NCI-H2196 treated with DMSO at 0.1 percent for 48 hours (cell line): ENCODE data around the gene SERPINB8.
"Not testable (repeated sequence)": the region's sequence is repeated elsewhere in the genome, so short reads cannot be mapped to it uniquely, and the experiment has no call there.

Experiments
- DNase-seq: peaks from one replicate; lab custom pipeline; 2025; ENCODE audit not compliant: unreplicated experiment; lab: John Stamatoyannopoulos, UW

The SERPINB8 gene

GRCh38 chr18:63969942-63970808 is at the start of gene SERPINB8:
Gene SERPINB8, plus strand, starts transcription at chr18:63970081. Its CDS starts 8,228 bp downstream, at chr18:63978309.
- peak; percentile 94 for DNase-seq

GRCh38 chr18:63922049-63922448 is 47.8 kb upstream of the SERPINB8 start:
- DNase-seq: no peak

DNA sequence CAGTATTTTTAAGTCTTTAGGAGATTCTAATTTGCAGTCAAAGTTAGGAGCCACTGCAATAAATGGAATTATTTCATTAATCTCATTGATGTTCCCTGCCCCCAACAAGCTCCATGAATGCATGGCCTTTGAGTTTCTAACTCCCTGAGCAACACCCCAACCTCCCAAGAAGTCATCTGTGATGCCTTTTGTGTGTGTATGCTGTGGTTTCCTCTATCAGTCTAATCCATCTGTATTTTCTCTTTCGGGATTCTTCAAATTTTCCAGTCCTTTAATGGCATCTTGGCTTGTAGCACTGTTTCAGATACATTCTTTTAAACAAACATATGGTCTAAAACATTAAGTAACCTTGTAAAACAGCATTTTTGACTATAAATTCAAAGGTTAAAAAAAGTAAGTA is 45.3 kb upstream of the SERPINB8 start:
- no peak for DNase-seq

GRCh38 chr18:63928331-63928730 is 41.5 kb upstream of the SERPINB8 start:
- DNase-seq: no peak

GRCh38 chr18:63929369-63929768 is 40.5 kb upstream of the SERPINB8 start:
- DNase-seq: not testable (repeated sequence)

DNA sequence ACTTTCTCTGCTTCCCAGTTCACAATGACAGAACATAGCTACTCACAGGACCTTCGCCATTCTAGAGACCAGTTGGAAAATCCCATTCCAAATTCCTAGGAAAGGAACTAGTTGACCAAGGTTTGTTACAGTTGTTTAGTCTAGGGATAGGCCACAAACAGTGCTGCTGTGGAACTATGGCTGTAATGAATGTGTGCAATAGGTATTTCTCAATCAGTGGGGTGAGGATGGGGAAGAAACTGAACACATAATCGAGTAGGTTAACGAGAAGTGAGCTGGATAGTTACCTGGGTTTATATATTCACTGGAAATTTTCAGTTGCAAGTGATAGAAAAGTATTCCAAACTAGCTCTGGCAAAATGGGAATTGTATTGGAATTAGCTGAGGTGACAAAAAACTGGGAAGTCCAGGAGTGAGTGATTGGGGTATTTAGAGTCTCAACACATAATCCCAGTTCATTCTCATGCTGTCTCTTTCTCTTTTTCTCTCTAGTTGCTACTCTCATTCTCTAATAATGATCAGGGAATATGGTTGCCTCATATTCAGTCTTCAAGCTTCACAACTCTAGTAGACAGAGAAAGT is 39.0 kb upstream of the SERPINB8 start:
- no peak for DNase-seq

GRCh38 chr18:63936156-63936931 is 33.5 kb upstream of the SERPINB8 start:
- peak; percentile 76 for DNase-seq

GRCh38 chr18:63936932-63937393 is 32.9 kb upstream of the SERPINB8 start:
- no peak for DNase-seq

GRCh38 chr18:63940008-63940407 is 29.9 kb upstream of the SERPINB8 start:
- no peak for DNase-seq

- DNase-seq: not testable (repeated sequence)
Measured at GRCh38 chr18:63940543-63941050, 29.3 kb upstream of the SERPINB8 start.

GRCh38 chr18:63947051-63947790 is 22.7 kb upstream of the SERPINB8 start:
- no peak for DNase-seq

DNA sequence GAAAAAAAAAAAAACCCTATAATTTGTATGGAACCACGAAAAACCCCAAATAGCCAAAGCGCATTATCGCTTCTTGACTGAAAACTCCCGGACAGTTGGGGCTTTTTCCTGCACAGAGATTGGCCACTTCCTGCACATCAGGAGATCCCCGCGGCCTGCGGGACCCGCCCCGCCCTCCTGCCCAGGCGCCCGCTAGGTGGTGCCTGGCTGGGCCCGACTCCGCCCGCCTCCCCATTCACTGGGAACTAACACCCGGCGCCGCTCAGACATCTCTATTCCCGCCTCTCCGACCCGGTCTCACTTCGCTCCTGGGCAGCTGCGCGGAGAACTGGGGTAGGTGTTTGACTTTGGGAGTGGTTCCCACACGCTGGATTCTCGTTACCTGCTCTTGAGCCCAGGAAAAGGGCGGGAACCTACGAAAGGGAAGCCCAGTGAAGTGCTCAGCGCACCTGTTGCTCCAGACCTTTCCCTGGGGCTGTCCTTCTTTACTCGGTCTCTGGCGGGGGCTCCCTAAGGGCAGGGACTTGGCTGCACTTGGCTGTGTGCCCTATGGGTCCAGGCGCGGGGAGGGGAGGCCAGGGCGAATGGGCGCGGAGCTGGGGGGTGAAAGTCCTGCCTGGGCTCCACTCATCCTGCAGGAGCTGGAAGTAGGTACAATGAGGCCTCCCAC is 20.7 kb upstream of the SERPINB8 start, which contains the start of gene HMSD:
Gene HMSD (plus strand): TSS at position 234 of the 670 bp plus-strand sequence. CDS start 4,155 bp downstream, outside the sequence.
- peak; percentile 80 for DNase-seq

DNA sequence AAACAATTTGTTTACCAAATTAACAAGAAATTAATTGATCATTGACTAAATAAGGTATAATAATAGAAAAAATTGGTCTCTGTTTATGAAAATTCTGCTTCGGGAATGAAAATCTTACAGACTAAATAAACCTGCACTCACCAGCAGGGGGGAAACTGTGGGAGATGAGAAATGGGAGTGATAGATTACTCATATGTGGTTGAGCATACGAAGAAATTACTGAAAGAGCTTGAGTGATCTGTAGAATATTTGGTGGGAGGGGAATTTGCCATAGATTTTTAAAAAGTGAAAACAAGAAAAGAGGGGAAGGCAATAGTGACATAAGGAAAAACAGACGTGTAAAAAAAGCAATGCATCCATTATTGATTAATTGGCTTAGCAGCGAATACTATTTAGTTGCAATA is 18.6 kb upstream of the SERPINB8 start:
- no peak for DNase-seq

GRCh38 chr18:63953811-63954210 is 16.1 kb upstream of the SERPINB8 start:
- DNase-seq: no peak

DNA sequence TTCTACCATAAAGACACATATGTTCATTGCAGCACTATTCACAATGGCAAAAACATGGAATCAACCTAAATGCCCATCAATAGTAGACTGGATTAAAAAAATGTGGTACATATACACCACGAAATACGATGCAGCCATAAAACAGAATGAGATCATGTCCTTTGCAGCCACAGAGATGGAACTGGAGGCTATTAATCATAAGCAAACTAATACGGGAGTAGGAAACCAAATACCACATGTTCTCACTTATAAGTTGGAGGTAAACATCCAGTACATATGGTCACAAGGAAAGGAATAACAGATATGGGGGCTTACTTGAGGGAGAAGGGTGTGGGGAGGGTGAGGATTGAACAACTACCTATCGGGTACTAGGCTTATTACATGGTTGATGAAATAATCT is 13.1 kb upstream of the SERPINB8 start:
- DNase-seq: no peak

DNA sequence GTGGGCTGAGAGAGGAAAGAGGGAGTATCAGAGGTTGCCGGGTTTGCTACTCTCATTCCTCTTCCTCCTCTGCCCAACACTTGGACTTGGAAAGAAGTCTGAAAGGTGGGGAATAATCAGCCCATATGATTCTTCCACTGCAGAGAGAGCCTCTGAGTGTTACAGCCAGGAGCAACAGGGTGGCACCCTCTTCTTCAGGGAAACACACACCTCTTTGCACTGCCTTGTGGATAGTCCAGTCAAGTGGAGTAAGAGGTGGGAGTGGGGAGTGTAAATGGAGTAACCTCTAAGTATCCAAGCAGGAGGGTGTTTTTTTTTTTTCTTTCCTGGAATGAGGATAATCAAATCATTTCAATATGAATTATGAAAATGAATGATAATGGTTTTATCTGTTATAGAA is 9.0 kb upstream of the SERPINB8 start:
- no peak for DNase-seq

DNA sequence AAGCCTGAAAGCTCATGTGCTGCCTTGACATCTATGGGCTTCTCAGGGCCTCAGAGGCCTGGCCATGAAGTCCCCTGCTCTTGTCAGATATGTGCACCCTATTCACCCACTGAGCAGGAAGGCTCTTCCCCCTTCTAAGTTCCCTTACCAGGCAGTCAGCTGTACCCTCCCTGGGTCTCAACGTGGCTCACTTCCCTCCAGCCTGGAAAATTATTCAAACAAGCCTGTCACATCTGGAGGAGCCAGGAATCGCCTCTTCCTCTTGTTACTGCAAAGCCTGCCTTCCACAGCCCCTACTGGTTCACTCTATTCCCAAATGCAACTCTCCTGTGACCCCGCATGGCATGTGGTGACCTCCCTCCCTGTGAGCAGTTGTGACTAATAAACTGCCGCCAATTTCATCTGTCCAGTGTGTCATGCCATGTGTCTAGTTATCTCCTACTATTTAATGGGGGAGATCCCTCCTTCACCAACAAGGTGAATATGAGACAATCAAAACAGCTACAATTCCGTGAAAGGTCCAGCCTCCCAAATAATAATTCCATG is 8.4 kb upstream of the SERPINB8 start:
- no peak for DNase-seq

- DNase-seq: no peak
Measured at GRCh38 chr18:63962137-63962536, 7.7 kb upstream of the SERPINB8 start.

DNA sequence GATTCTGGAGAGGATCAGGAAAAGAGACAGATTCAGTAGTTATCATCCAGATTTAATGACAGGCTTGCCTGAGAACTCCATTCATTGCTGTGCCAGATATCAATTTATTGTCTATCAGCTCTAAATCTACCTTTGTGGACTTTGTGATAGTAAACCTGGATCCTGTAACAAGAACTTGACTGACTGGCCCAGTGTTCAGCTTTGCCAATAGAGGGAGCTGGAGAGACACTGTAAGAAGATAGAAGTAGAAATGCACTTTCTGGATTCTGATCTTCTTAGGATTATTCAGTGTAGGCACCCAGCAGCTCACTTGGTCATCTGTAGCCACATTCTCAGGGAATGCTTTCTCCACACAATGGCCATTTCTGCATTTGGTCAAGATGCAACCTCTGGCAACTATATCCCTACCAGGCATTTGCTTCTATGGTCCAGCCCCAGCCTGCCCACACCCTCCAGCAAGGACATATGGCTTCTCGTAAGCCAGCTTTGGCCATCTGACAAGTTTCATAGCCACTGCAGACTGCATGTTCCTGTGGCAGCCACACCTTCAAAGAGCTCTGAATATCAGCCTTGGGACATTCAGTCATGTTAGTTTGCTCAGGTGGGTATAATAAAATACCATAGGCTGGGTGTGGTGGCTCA is 6.1 kb upstream of the SERPINB8 start:
- peak; percentile 29 for DNase-seq
